AG10803 (cell line): ENCODE results near the gene CRK.

Experiments
- DNase-seq: peaks from one replicate; pipeline ENCODE4 v3.0.0; 2010; ENCODE audit warnings: low read depth
- H3K4me3 ChIP-seq: 2 replicates; pipeline ENCODE4 v1.5.1; 2011; ENCODE audit warnings: mild to moderate bottlenecking, low read length, control low read depth
- TF ChIP-seq, protein P1 (sequence below): conservative IDR thresholded peaks from 2 replicates; pipeline ENCODE4 v1.5.1; 2011; ENCODE audit warnings: mild to moderate bottlenecking, low read length, control low read depth, inconsistent platforms

Gene CRK

DNA sequence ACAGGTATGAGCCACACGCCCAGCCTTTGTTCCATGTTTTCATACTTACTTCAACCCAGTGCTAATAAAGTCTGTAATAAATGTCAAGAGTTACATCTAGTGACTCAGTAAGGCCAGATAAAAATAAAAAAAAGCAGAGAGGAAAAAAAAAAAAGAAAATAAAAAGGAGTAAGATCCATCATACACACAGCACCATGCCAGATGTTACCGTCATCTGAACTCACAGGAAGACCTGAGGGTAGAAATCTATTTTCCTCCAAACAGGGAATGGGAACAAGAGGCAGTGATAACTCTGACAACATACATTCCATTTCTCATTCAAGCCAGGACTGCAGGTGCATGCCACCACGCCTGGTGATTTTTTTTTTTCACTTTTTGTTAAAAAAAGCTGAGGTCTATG is 20.7 kb downstream of the CRK start:
- TF ChIP-seq, protein P1, sequence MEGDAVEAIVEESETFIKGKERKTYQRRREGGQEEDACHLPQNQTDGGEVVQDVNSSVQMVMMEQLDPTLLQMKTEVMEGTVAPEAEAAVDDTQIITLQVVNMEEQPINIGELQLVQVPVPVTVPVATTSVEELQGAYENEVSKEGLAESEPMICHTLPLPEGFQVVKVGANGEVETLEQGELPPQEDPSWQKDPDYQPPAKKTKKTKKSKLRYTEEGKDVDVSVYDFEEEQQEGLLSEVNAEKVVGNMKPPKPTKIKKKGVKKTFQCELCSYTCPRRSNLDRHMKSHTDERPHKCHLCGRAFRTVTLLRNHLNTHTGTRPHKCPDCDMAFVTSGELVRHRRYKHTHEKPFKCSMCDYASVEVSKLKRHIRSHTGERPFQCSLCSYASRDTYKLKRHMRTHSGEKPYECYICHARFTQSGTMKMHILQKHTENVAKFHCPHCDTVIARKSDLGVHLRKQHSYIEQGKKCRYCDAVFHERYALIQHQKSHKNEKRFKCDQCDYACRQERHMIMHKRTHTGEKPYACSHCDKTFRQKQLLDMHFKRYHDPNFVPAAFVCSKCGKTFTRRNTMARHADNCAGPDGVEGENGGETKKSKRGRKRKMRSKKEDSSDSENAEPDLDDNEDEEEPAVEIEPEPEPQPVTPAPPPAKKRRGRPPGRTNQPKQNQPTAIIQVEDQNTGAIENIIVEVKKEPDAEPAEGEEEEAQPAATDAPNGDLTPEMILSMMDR: no peak
- H3K4me3 ChIP-seq: no peak overlapping the region
- DNase-seq: no peak

DNA sequence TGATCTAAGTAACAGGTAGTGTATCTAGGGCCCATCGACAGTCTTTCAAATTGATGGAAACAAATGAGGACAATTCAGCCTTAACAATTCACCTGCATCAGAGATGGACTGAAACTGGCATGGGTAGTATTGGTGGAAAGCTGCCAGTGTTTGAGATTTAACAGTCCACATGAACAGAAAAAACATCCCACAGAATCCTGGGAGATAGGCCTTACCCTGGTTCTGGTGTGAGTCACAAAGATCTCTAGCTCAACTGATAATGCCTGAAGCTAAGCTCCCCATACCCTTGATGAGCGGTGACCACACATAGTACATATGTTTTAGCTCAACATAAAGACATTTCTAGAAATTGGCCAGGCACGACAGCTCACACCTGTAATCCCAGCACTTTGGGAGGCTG is 21.9 kb downstream of the CRK start:
- no peak for DNase-seq
- no peak overlapping the region for H3K4me3 ChIP-seq
- TF ChIP-seq, protein P1: no peak

DNA sequence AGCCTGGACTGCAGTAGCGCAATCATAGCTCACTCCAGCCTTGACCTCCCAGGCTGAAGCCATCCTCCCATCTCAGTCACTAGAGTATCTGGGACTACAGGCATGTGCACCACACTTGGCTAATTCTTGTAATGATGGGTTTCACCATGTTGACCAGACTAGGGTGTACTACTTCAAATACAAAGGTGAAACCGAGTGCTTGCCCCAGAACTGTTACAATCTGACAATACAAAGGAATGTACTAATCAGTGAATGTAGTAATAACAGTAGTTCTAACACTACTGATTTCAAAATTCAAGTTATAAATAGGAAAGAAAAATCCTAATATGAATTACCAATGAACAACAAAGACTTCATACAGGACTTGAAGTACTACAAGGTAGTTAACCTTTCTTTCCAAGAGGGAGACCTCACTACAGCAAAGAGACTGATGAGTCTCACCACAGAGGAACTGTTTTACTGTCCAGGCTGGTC is 24.4 kb downstream of the CRK start:
- H3K4me3 ChIP-seq: no peak overlapping the region
- TF ChIP-seq, protein P1: no peak
- DNase-seq: no peak

DNA sequence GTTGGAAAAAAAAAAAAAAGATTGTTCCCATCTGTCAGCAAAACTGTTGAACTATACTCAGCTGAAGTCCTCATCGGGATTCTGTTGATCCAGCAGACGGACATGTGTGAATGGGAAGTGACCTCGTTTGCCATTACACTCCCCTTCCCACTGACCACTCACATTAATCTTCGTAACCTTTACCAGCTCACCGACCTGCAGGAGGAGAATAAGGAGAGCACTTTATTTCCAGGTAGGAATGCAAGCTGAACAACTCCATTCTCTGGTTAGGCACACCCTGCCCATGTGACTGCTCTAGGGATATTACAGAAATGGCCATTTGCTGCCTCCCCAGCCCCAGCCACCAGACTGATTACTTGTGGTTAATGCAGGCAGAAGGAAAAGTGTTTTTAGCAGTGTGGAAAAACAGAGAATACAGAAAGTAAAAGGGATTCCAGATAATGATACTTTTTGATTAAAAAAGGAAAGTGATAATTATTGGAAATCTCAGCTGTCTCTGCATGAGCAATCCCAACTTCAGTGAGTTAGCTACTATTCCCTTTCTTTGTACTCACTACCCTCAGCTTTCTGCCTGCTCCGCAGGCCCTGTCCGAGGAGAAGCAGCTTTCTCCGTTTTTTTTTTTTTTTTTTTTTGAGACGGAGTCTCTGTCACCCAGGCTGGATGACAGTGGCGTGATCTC is 32.4 kb downstream of the CRK start:
- DNase-seq: no peak
- TF ChIP-seq, protein P1: no peak
- no peak overlapping the region for H3K4me3 ChIP-seq

DNA sequence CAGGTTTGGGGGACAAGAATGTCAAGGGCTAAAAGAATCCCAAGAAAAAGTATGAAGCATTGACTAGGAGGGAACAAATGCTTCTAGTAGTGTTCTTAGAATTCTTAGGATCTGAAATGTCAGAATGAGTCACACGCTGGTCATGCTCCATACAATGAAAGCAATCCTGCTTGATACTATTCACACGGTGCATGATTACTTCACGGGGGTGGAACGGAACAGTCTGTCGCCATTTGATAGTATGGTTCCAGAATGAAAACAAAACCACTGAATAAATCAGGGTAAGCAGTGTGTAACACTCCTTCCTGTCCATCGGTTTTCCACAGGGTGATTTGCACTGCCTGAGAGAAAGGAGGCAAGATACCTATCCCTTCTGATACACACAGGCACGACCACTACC is 33.1 kb downstream of the CRK start:
- peak; percentile 91 for DNase-seq
- H3K4me3 ChIP-seq: no peak overlapping the region
- TF ChIP-seq, protein P1: no peak

DNA sequence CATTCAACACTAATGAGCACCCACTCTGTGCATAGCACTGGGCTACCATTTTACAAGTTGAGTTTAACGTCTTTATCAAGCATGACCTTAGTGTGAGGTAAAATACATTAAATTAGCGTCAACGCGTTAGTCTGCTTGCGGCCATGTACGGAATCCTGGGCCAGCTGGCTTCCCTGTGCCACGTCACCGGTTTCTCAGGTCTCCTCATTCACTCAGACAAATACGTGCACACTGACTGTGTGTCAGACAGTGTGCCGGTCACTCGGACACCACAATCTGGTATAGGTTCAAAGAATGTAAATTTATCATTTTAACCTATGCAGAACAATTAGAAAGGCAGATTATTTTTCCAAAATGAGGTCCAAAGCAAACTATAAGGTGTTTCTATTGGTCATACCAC is 34.6 kb downstream of the CRK start:
- TF ChIP-seq, protein P1: no peak
- no peak overlapping the region for H3K4me3 ChIP-seq
- no peak for DNase-seq

DNA sequence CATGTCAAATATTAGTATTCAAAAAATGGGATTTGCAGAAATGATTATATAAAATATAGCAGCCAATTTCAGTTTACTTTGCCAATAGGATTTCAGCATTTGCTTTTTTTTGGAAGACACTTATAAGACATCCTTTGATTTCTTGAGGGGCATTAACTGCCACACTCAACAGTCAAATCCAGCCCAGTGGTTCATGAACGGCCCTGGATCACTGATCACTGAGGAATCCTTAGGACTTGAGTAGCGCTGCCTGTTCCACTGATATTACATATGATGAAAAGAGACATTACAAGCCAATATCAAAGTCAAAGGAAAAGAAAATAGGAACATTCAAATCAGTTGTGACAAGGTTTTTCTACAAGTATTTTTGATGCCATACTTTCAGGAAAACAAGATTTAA is 35.1 kb downstream of the CRK start:
- TF ChIP-seq, protein P1: no peak
- no peak for DNase-seq
- H3K4me3 ChIP-seq: no peak overlapping the region
